Measurements from ENCODE around the gene NEGR1. TPM values are rescaled to one million over a fixed set of nuclear protein-coding genes. Genes with fewer than 3 reads are reported as not detected.

The NEGR1 gene
- total RNA-seq, 1 donor from 2014 or later, result 8.6 TPM

DNA sequence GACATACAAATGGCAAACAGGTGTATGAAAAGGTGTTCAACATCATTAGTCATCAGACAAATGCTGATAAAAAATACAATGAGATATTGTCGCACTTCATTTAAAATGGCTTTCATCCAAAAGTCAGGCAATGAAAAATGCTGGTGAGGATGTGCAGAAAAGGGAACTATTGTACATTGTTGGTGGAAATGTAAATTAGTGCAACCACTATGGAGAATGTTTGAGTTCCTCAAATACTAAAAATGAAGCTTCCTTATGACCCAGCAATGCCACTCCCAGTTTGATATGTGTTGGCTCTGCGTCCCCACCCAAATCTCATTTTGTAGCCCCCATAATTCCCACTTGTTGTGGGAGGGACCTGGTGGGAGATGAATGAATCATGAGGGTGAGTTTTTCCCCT, 891.8 kb downstream of the NEGR1 start:
- no peak for DNase-seq (ENCODE audit: low read depth)
- Histone ChIP-seq H3K4me1 (ENCODE audit: insufficient read depth, low read length) (no peaks in the 10 kb centered on the region), H3K27me3 (ENCODE audit: insufficient read depth, low read length) (no peaks in the 10 kb centered on the region), H3K79me2 (ENCODE audit: insufficient read depth, low read length) (no peaks in the 10 kb centered on the region), H3K4me2 (ENCODE audit: low read length) (no peak overlapping the region), H2AFZ (ENCODE audit: low read depth, low read length) (no peak overlapping the region), H3K27ac (ENCODE audit: low read depth, low read length) (no peak overlapping the region), H3K9me3 (ENCODE audit: insufficient read depth, low read depth, low read length) (no peaks in the 10 kb centered on the region), H3K4me3 (ENCODE audit: insufficient read depth, low read depth, low read length) (no peak overlapping the region), H3K36me3 (ENCODE audit: insufficient read depth, low read length) (no peaks in the 10 kb centered on the region), H4K20me1 (ENCODE audit: insufficient read depth, low read length) (no peaks in the 10 kb centered on the region), H3K9ac (ENCODE audit: low read length) (no peak overlapping the region)
- Mint-ChIP-seq H3K9me3 (ENCODE audit: unreplicated experiment) (peaks cover 5% of the 10 kb centered on the region), H3K27me3 (ENCODE audit: low read depth, unreplicated experiment) (no peaks in the 10 kb centered on the region), H3K36me3 (ENCODE audit: low read depth, unreplicated experiment) (no peaks in the 10 kb centered on the region), H3K4me3 (ENCODE audit: unreplicated experiment) (no peak overlapping the region), H3K27ac (ENCODE audit: unreplicated experiment) (no peak overlapping the region), H3K4me1 (ENCODE audit: low read depth, unreplicated experiment) (no peaks in the 10 kb centered on the region)
- no peak for FAIRE-seq
- TF ChIP-seq CTCF (IDR thresholded peaks at IDR 0.05; ENCODE audit: insufficient read depth, low read depth, low read length) (no peak), EZH2 (IDR thresholded peaks at IDR 0.05; ENCODE audit: insufficient read depth, low read length) (no peak)

DNA sequence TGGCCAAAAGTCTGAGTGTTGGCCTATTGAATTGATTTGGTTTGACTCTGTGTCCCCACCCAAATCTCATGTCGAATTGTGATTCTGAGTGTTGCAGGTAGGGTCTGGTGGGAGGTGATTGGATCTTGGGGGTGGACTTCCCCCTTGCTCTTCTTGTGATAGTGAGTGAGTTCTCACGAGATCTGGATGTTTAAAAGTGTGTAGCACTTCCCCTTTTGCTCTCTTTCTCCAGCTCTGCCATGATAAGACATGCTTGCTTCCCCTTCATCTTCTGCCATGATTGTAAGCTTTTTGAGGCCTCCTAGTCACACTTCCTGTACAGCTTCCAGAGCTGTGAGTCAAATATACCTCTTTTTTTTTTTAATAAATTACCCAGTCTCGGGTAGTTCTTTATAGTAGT, 904.5 kb downstream of the NEGR1 start:
- H3K4me1 ChIP-seq (ENCODE audit: insufficient read depth, low read length), result no peaks in the 10 kb centered on the region
- no peak overlapping the region for H3K9ac ChIP-seq (ENCODE audit: low read length)
- FAIRE-seq, result no peak
- H3K4me3 ChIP-seq (ENCODE audit: insufficient read depth, low read depth, low read length), result no peak overlapping the region
- H3K36me3 ChIP-seq (ENCODE audit: insufficient read depth, low read length), result no peaks in the 10 kb centered on the region
- no peak overlapping the region for H3K27ac ChIP-seq (ENCODE audit: low read depth, low read length)
- peaks cover 5% of the 10 kb centered on the region for H3K9me3 Mint-ChIP-seq (ENCODE audit: unreplicated experiment)
- H3K27ac Mint-ChIP-seq (ENCODE audit: unreplicated experiment), result no peak overlapping the region
- H3K79me2 ChIP-seq (ENCODE audit: insufficient read depth, low read length), result no peaks in the 10 kb centered on the region
- H3K36me3 Mint-ChIP-seq (ENCODE audit: low read depth, unreplicated experiment), result no peaks in the 10 kb centered on the region
- no peak overlapping the region for H3K4me2 ChIP-seq (ENCODE audit: low read length)
- H3K4me1 Mint-ChIP-seq (ENCODE audit: low read depth, unreplicated experiment), result no peaks in the 10 kb centered on the region
- TF ChIP-seq EZH2 (IDR thresholded peaks at IDR 0.05; ENCODE audit: insufficient read depth, low read length), result no peak
- TF ChIP-seq CTCF (IDR thresholded peaks at IDR 0.05; ENCODE audit: insufficient read depth, low read depth, low read length), result no peak
- DNase-seq (ENCODE audit: low read depth), result no peak
- H3K27me3 ChIP-seq (ENCODE audit: insufficient read depth, low read length), result no peaks in the 10 kb centered on the region
- H3K9me3 ChIP-seq (ENCODE audit: insufficient read depth, low read depth, low read length), result no peaks in the 10 kb centered on the region
- H4K20me1 ChIP-seq (ENCODE audit: insufficient read depth, low read length), result no peaks in the 10 kb centered on the region
- no peak overlapping the region for H3K4me3 Mint-ChIP-seq (ENCODE audit: unreplicated experiment)
- no peak overlapping the region for H2AFZ ChIP-seq (ENCODE audit: low read depth, low read length)
- H3K27me3 Mint-ChIP-seq (ENCODE audit: low read depth, unreplicated experiment), result no peaks in the 10 kb centered on the region

DNA sequence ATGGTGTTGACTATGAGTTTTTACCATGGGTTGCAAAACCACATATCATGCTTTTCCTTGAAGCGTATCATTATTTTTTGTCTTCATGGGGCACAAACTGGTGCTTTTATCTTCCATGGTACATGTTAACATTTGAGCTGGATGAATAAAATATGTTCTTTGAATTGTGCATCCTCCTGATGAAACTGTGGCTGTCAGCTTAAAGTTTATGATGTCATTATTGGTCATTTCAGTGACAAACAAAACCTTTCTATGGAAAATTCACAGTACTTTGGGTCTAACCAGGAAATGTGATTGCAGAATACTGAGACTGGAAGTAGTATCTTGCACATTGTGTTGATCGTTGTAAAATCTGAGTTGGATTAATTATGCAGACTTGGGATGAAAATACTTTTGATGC, 909.8 kb downstream of the NEGR1 start:
- Mint-ChIP-seq H3K36me3 (ENCODE audit: low read depth, unreplicated experiment) (no peaks in the 10 kb centered on the region), H3K4me1 (ENCODE audit: low read depth, unreplicated experiment) (no peaks in the 10 kb centered on the region), H3K9me3 (ENCODE audit: unreplicated experiment) (no peaks in the 10 kb centered on the region), H3K4me3 (ENCODE audit: unreplicated experiment) (no peak overlapping the region), H3K27ac (ENCODE audit: unreplicated experiment) (no peak overlapping the region), H3K27me3 (ENCODE audit: low read depth, unreplicated experiment) (no peaks in the 10 kb centered on the region)
- Histone ChIP-seq H3K4me1 (ENCODE audit: insufficient read depth, low read length) (no peaks in the 10 kb centered on the region), H3K36me3 (ENCODE audit: insufficient read depth, low read length) (no peaks in the 10 kb centered on the region), H4K20me1 (ENCODE audit: insufficient read depth, low read length) (no peaks in the 10 kb centered on the region), H3K4me3 (ENCODE audit: insufficient read depth, low read depth, low read length) (no peak overlapping the region), H3K27me3 (ENCODE audit: insufficient read depth, low read length) (no peaks in the 10 kb centered on the region), H3K4me2 (ENCODE audit: low read length) (no peak overlapping the region), H2AFZ (ENCODE audit: low read depth, low read length) (no peak overlapping the region), H3K27ac (ENCODE audit: low read depth, low read length) (no peak overlapping the region), H3K79me2 (ENCODE audit: insufficient read depth, low read length) (no peaks in the 10 kb centered on the region), H3K9ac (ENCODE audit: low read length) (no peak overlapping the region), H3K9me3 (ENCODE audit: insufficient read depth, low read depth, low read length) (no peaks in the 10 kb centered on the region)
- FAIRE-seq, result no peak
- TF ChIP-seq EZH2 (IDR thresholded peaks at IDR 0.05; ENCODE audit: insufficient read depth, low read length) (no peak), CTCF (IDR thresholded peaks at IDR 0.05; ENCODE audit: insufficient read depth, low read depth, low read length) (no peak)
- DNase-seq (ENCODE audit: low read depth), result no peak
